ENCODE measurements around the gene CHCHD10.

The CHCHD10 gene
- total RNA-seq: 6.3 to 12.8 (median 9.8) reads per million in 4 experiments

GRCh38 chr22:23767673-23768548 is at the start of gene CHCHD10:
CHCHD10 (minus strand) TSS chr22:23767972; CDS start chr22:23767874, 98 bp downstream.
- DNase-seq: peak; percentile 61

- DNase-seq: no peak
Observed at GRCh38 chr22:23817146-23817545, 49.4 kb upstream of the CHCHD10 start.

GRCh38 chr22:23816156-23816976 is 48.6 kb upstream of the CHCHD10 start:
- no peak for DNase-seq

- no peak for DNase-seq
Observed at GRCh38 chr22:23815541-23816155, 47.9 kb upstream of the CHCHD10 start.

- DNase-seq: no peak
Observed at GRCh38 chr22:23812378-23812777, 44.6 kb upstream of the CHCHD10 start.

- no peak for DNase-seq
Observed at GRCh38 chr22:23806837-23807236, 39.1 kb upstream of the CHCHD10 start.

GRCh38 chr22:23804781-23805291 is 37.1 kb upstream of the CHCHD10 start:
- no peak for DNase-seq

- DNase-seq: no peak
Observed at GRCh38 chr22:23803001-23803819, 35.4 kb upstream of the CHCHD10 start.

- no peak for DNase-seq
Observed at GRCh38 chr22:23801886-23802377, 34.2 kb upstream of the CHCHD10 start.

GRCh38 chr22:23801238-23801821 is 33.6 kb upstream of the CHCHD10 start:
- DNase-seq: no peak

- DNase-seq: no peak
Observed at GRCh38 chr22:23800297-23801237, 32.8 kb upstream of the CHCHD10 start.

- DNase-seq: no peak
Observed at GRCh38 chr22:23796461-23796860, 28.7 kb upstream of the CHCHD10 start.

GRCh38 chr22:23793326-23793725 is 25.6 kb upstream of the CHCHD10 start:
- DNase-seq: no peak

GRCh38 chr22:23791738-23792645 is 24.2 kb upstream of the CHCHD10 start:
- DNase-seq: no peak

- DNase-seq: no peak
Observed at GRCh38 chr22:23790819-23791737, 23.3 kb upstream of the CHCHD10 start.

- DNase-seq: no peak
Observed at GRCh38 chr22:23789638-23790037, 21.9 kb upstream of the CHCHD10 start.

- no peak for DNase-seq
Observed at GRCh38 chr22:23789121-23789520, 21.3 kb upstream of the CHCHD10 start.

GRCh38 chr22:23787910-23788309 is 20.1 kb upstream of the CHCHD10 start:
- DNase-seq: no peak

Measured in effector CD8-positive, alpha-beta T cell (primary cell).